PFSK-1 (cell line): ENCODE measurements around the gene ILK.

Experiments
- FOXP2 ChIP-seq: optimal IDR thresholded peaks from 2 replicates; pipeline ENCODE3; 2011; ENCODE audit warnings: borderline replicate concordance, control low read depth, inconsistent platforms; ENCODE audit not compliant: insufficient read depth; ENCODE audit errors: extremely low read length, extremely low read depth
- POLR2AphosphoS5 ChIP-seq: IDR thresholded peaks from 2 replicates; pipeline ENCODE4 v1.6.1; 2012; ENCODE audit warnings: low read depth, mild to moderate bottlenecking, control low read depth, low read length, moderate library complexity
- SIN3A ChIP-seq: IDR thresholded peaks from 2 replicates; pipeline ENCODE4 v1.6.1; 2012; ENCODE audit warnings: mild to moderate bottlenecking, low read length, moderate library complexity, borderline replicate concordance; ENCODE audit not compliant: insufficient read depth
- TAF1 ChIP-seq: IDR thresholded peaks from 2 replicates; pipeline ENCODE4 v1.6.1; 2012; ENCODE audit warnings: low read length, control low read depth, borderline replicate concordance; ENCODE audit not compliant: insufficient read depth
- TF ChIP-seq, protein P1 (sequence below), 2 experiments: IDR thresholded peaks; 2 replicates each; pipeline versions ENCODE4 v1.6.1 to v1.8.0; 2011 to 2012; ENCODE audit warnings: low read depth in 2 of 2, low read length in 2 of 2, control low read depth in 1 of 2, inconsistent platforms in 1 of 2, mild to moderate bottlenecking in 1 of 2, moderate library complexity in 1 of 2; ENCODE audit not compliant: insufficient read depth in 1 of 2

Gene ILK

GRCh38 chr11:6587360-6587953 lies 16.1 kb upstream of the ILK start:
- no peak for TF ChIP-seq POLR2AphosphoS5

GRCh38 chr11:6588018-6588417 lies 15.6 kb upstream of the ILK start:
- no peak for TF ChIP-seq POLR2AphosphoS5

DNA sequence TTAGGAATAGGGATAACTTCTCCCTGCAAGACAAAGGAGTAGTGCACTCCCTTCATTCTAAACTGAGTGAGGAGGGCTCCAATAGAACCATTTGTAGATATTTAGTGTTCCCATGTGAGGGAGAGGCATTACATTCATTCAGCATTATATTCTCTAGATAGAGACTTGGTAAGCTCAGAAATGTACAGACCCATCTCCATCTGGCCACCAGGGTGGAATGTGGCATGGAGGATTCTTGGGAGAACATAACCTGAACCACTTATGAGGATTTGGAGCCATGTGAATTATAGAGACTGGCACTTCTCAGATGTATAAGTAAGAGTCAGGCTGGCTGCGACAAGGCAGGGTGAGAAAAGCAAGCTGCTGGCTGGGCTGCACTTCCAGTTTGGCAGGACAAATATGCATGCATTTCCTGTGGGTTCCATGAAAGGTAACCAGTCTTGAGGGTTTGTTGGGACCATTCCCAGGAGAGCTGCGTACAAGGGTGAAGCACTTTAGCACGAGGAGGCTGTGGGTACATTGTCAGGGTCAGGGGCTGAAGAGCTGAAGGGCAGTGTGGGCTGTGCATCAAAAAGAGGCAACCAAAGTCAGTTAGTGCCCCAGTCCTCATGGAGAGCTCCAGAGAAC lies 9.3 kb upstream of the ILK start:
- TF ChIP-seq, protein P1, sequence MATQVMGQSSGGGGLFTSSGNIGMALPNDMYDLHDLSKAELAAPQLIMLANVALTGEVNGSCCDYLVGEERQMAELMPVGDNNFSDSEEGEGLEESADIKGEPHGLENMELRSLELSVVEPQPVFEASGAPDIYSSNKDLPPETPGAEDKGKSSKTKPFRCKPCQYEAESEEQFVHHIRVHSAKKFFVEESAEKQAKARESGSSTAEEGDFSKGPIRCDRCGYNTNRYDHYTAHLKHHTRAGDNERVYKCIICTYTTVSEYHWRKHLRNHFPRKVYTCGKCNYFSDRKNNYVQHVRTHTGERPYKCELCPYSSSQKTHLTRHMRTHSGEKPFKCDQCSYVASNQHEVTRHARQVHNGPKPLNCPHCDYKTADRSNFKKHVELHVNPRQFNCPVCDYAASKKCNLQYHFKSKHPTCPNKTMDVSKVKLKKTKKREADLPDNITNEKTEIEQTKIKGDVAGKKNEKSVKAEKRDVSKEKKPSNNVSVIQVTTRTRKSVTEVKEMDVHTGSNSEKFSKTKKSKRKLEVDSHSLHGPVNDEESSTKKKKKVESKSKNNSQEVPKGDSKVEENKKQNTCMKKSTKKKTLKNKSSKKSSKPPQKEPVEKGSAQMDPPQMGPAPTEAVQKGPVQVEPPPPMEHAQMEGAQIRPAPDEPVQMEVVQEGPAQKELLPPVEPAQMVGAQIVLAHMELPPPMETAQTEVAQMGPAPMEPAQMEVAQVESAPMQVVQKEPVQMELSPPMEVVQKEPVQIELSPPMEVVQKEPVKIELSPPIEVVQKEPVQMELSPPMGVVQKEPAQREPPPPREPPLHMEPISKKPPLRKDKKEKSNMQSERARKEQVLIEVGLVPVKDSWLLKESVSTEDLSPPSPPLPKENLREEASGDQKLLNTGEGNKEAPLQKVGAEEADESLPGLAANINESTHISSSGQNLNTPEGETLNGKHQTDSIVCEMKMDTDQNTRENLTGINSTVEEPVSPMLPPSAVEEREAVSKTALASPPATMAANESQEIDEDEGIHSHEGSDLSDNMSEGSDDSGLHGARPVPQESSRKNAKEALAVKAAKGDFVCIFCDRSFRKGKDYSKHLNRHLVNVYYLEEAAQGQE (IDR thresholded peaks at IDR 0.05; ENCODE audit: insufficient read depth in 1 of 2, low read depth in 2 of 2, low read length in 2 of 2), result no peak
- TF ChIP-seq FOXP2, result no peak
- no peak for TF ChIP-seq SIN3A
- no peak for TF ChIP-seq POLR2AphosphoS5
- TF ChIP-seq TAF1, result no peak

DNA sequence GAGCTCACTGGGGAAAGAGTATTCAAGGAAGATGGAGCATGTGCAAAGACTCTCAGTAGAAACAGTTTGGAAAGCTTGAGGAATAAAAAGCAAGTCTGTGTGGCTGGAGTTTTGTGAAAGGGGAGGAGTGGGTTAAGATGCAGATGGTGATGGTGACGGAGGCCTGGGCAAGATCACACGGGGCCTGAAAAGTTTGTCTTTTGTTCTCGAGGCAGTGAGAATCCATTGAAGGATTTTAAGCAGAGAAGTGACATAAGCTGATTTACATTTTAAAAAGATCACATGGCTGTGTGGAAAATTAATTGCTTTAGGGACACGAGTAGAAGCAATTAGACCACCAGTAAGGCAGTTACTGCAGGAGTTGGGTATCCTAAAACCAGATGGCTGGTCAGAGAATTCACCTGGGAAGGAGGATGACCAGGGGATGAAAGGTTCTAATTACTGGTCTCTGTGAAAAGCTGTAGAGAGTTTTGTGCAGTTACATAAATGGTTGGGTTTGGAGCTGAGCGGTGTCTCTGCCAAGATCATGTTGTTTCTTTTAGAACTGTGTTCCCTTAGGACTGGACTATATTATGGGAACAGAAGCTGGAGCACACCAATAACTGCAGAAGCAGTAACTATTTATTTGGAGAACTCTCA lies 7.2 kb upstream of the ILK start:
- TF ChIP-seq SIN3A (no peak), TAF1 (no peak), POLR2AphosphoS5 (no peak), FOXP2 (no peak)
- TF ChIP-seq, protein P1 (IDR thresholded peaks at IDR 0.05; ENCODE audit: insufficient read depth in 1 of 2, low read depth in 2 of 2, low read length in 2 of 2), result no peak

DNA sequence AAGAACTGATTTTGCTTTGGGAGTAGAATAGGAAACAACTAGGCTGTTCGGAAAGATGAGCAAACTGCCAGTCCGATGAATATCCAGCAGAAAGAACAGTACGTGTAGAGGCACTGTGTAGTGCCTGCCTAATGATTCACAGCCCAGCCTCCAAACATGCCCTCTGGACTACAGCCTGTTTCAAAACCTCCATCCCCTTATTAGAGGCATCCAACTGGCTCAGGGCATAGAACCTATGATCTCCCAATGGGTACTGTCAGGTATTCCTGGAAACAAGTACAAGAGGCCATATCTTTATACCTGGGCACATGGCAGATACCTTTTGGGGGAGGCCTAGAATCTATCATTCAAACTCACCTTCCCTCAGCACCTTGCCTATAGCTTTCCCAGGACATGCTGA lies 5.0 kb upstream of the ILK start:
- TF ChIP-seq TAF1 (no peak), SIN3A (no peak), FOXP2 (no peak), POLR2AphosphoS5 (no peak)
- TF ChIP-seq, protein P1 (IDR thresholded peaks at IDR 0.05; ENCODE audit: insufficient read depth in 1 of 2, low read depth in 2 of 2, low read length in 2 of 2), result no peak

DNA sequence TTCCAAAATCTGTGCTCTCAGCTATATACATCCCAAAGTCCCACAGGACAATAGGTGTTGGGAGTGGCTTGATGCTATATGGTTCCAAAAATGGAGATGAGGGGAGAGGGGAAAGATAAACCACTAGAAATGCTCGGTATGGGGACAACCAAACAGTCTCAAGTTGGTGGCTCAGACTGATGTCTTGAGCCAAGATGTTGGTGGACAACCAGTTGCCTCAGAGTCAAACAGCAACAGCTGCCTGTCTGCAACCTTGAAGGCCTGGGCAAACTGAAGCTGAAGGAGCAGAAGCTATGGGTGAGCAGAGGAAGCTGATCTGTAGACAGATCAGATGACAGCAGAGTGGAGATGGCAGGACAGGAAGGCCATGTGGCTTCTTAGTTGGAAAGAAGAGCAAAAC lies 4.1 kb upstream of the ILK start:
- TF ChIP-seq TAF1 (no peak), SIN3A (no peak), FOXP2 (no peak), POLR2AphosphoS5 (no peak)
- TF ChIP-seq, protein P1 (IDR thresholded peaks at IDR 0.05; ENCODE audit: insufficient read depth in 1 of 2, low read depth in 2 of 2, low read length in 2 of 2), result no peak
